HEK293 (cell line): ENCODE results near the gene MBD5.

Experiments used
- CTCF ChIA-PET: fragments of 350-600 bp; formaldehyde crosslinking; extraction: SDS; loops from one replicate; lab custom pipeline; 2021; ENCODE audit warnings: antibody characterized with exemption; lab: Yijun Ruan, JAX
- POLR2A ChIA-PET: fragments of 300-600 bp; formaldehyde crosslinking; extraction: SDS; loops from one replicate; lab custom pipeline; 2020; ENCODE audit warnings: antibody characterized with exemption, inconsistent platforms; lab: Yijun Ruan, JAX
- H3K27ac ChIP-seq: fragments of 200-500 bp; sonication (Bioruptor generic); 2 replicates; pipeline ENCODE4 v1.5.1; 2014; ENCODE audit warnings: low read depth, low read length, control low read depth, inconsistent platforms; ENCODE audit errors: extremely low read depth
- H3K36me3 ChIP-seq, 2 experiments: fragments of 200-500 bp in 1 of 2; sonication (Bioruptor generic) in 1 of 2; 1 replicate in 1 of 2; 2 replicates in 1 of 2; pipeline ENCODE4 v1.5.1; 2014 to 2017; ENCODE audit warnings: inconsistent platforms in 2 of 2, low read length in 2 of 2; ENCODE audit not compliant: control insufficient read depth in 2 of 2, insufficient read depth in 1 of 2
- H3K4me1 ChIP-seq: fragments of 200-500 bp; sonication (Bioruptor generic); 2 replicates; pipeline ENCODE4 v1.5.1; 2014; ENCODE audit warnings: mild to moderate bottlenecking, low read length, inconsistent platforms; ENCODE audit not compliant: control insufficient read depth, insufficient read depth
- H3K4me3 ChIP-seq: 2 replicates; pipeline ENCODE4 v1.5.1; 2011; ENCODE audit warnings: low read depth, mild to moderate bottlenecking, control low read depth, low read length, moderate library complexity
- H3K9me3 ChIP-seq: fragments of 200-500 bp; sonication (Bioruptor generic); 2 replicates; pipeline ENCODE4 v1.5.1; 2014; ENCODE audit warnings: low read depth, low read length, inconsistent platforms; ENCODE audit not compliant: control insufficient read depth, insufficient read depth
- AEBP2 ChIP-seq: fragments of 450-650 bp; formaldehyde crosslinking; IDR thresholded peaks from 2 replicates; pipeline ENCODE4 v1.5.1; 2016; ENCODE audit warnings: missing biosample characterization, missing genetic modification characterization, borderline replicate concordance
- ATF2 ChIP-seq: fragments of 450-650 bp; formaldehyde crosslinking; IDR thresholded peaks from 2 replicates; pipeline ENCODE4 v1.5.1; 2016; ENCODE audit warnings: missing biosample characterization, missing genetic modification characterization, low read depth
- MEIS1 ChIP-seq: sonication (generic); formaldehyde crosslinking; IDR thresholded peaks from 2 replicates; pipeline ENCODE4 v1.8.1; 2022; ENCODE audit warnings: missing genetic modification reagents, mild to moderate bottlenecking, borderline replicate concordance
- OSR2 ChIP-seq: fragments of 450-650 bp; formaldehyde crosslinking; IDR thresholded peaks from 2 replicates; pipeline ENCODE4 v1.5.1; 2016; ENCODE audit warnings: missing biosample characterization, missing genetic modification characterization
- SCRT1 ChIP-seq: fragments of 450-650 bp; formaldehyde crosslinking; IDR thresholded peaks from 2 replicates; pipeline ENCODE4 v1.5.1; 2016; ENCODE audit warnings: missing biosample characterization, missing genetic modification characterization, borderline replicate concordance
- YY2 ChIP-seq: fragments of 450-650 bp; formaldehyde crosslinking; IDR thresholded peaks from 2 replicates; pipeline ENCODE4 v1.5.1; 2016; ENCODE audit warnings: missing biosample characterization, missing genetic modification characterization
- ZBTB8A ChIP-seq: fragments of 450-650 bp; formaldehyde crosslinking; IDR thresholded peaks from 2 replicates; pipeline ENCODE4 v1.5.1; 2016; ENCODE audit warnings: missing biosample characterization, missing genetic modification characterization
- ZIC2 ChIP-seq: fragments of 450-650 bp; formaldehyde crosslinking; IDR thresholded peaks from 2 replicates; pipeline ENCODE4 v1.5.1; 2016; ENCODE audit warnings: missing biosample characterization, missing genetic modification characterization
- ZNF121 ChIP-seq: fragments of 450-650 bp; formaldehyde crosslinking; IDR thresholded peaks from 2 replicates; pipeline ENCODE4 v1.5.1; 2016; ENCODE audit warnings: missing biosample characterization, missing genetic modification characterization
- ZNF146 ChIP-seq: fragments of 450-650 bp; formaldehyde crosslinking; IDR thresholded peaks from 2 replicates; pipeline ENCODE4 v1.5.1; 2016; ENCODE audit warnings: missing biosample characterization, missing genetic modification characterization
- ZNF175 ChIP-seq: fragments of 450-650 bp; formaldehyde crosslinking; IDR thresholded peaks from 2 replicates; pipeline ENCODE4 v1.5.1; 2016; ENCODE audit warnings: missing biosample characterization, missing genetic modification characterization
- ZNF18 ChIP-seq: fragments of 450-650 bp; formaldehyde crosslinking; IDR thresholded peaks from 2 replicates; pipeline ENCODE4 v1.5.1; 2016; ENCODE audit warnings: missing biosample characterization, missing genetic modification characterization
- ZNF211 ChIP-seq: fragments of 450-650 bp; formaldehyde crosslinking; IDR thresholded peaks from 2 replicates; pipeline ENCODE4 v1.5.1; 2016; ENCODE audit warnings: low read depth, missing biosample characterization, missing genetic modification characterization
- ZNF292 ChIP-seq: fragments of 450-650 bp; formaldehyde crosslinking; IDR thresholded peaks from 2 replicates; pipeline ENCODE4 v1.5.1; 2016; ENCODE audit warnings: low read depth, missing biosample characterization, missing genetic modification characterization, borderline replicate concordance
- ZNF341 ChIP-seq: fragments of 450-650 bp; formaldehyde crosslinking; IDR thresholded peaks from 2 replicates; pipeline ENCODE4; 2016; ENCODE audit warnings: low read depth, missing biosample characterization, missing genetic modification characterization
- ZNF391 ChIP-seq: fragments of 450-650 bp; formaldehyde crosslinking; IDR thresholded peaks from 2 replicates; pipeline ENCODE4 v1.5.1; 2016; ENCODE audit warnings: low read depth, missing biosample characterization, missing genetic modification characterization, borderline replicate concordance
- ZNF514 ChIP-seq: fragments of 450-650 bp; formaldehyde crosslinking; IDR thresholded peaks from 2 replicates; pipeline ENCODE4 v1.5.1; 2016; ENCODE audit warnings: missing biosample characterization, missing genetic modification characterization
- ZNF530 ChIP-seq: fragments of 450-650 bp; formaldehyde crosslinking; IDR thresholded peaks from 2 replicates; pipeline ENCODE4 v1.5.1; 2016; ENCODE audit warnings: low read depth, missing biosample characterization, missing genetic modification characterization
- ZNF571 ChIP-seq: fragments of 450-650 bp; formaldehyde crosslinking; IDR thresholded peaks from 2 replicates; pipeline ENCODE4 v1.5.0; 2017; ENCODE audit warnings: missing biosample characterization, missing genetic modification characterization
- ZNF585B ChIP-seq: fragments of 450-650 bp; formaldehyde crosslinking; IDR thresholded peaks from 2 replicates; pipeline ENCODE4 v1.5.1; 2016; ENCODE audit warnings: missing biosample characterization, missing genetic modification characterization
- ZNF624 ChIP-seq: fragments of 450-650 bp; formaldehyde crosslinking; IDR thresholded peaks from 2 replicates; pipeline ENCODE4 v1.5.1; 2017; ENCODE audit warnings: missing biosample characterization, missing genetic modification characterization
- ZNF626 ChIP-seq: fragments of 450-650 bp; sonication (Bioruptor Pico); formaldehyde crosslinking; IDR thresholded peaks from 2 replicates; pipeline ENCODE4 v1.5.1; 2018; ENCODE audit warnings: missing biosample characterization, missing genetic modification characterization, inconsistent platforms
- ZNF639 ChIP-seq: fragments of 450-650 bp; formaldehyde crosslinking; IDR thresholded peaks from 2 replicates; pipeline ENCODE4 v1.5.1; 2016; ENCODE audit warnings: missing biosample characterization, missing genetic modification characterization
- ZNF830 ChIP-seq: fragments of 450-650 bp; IDR thresholded peaks from 2 replicates; pipeline ENCODE4 v1.5.0; 2018; ENCODE audit warnings: missing biosample characterization, missing genetic modification characterization, low read depth, mild to moderate bottlenecking, moderate library complexity

MBD5 gene

GRCh38 chr2:147976102-147976501 is 44.8 kb upstream of the MBD5 start (continued):
- no peak for TF ChIP-seq ZNF639
- no peak for TF ChIP-seq ZNF121 (tag by site-specific recombination)
- TF ChIP-seq ZNF626 (tag by site-specific recombination), result no peak
- no peak for TF ChIP-seq ZIC2 (tag by site-specific recombination)
- TF ChIP-seq ZNF391 (tag by site-specific recombination), result no peak
- no peak for TF ChIP-seq ZNF571
- no peak for TF ChIP-seq ZNF175 (tag by site-specific recombination)
- TF ChIP-seq, all 188 proteins: peak for 0

- H3K9me3 ChIP-seq, result no peaks in the 10 kb centered on the region
- H3K4me3 ChIP-seq, result no peak overlapping the region
- peaks cover 4 to 12% of the 10 kb centered on the region in 2 experiments; a peak in 2 of 3 replicates for H3K36me3 ChIP-seq
- H3K27ac ChIP-seq, result no peak overlapping the region
- POLR2A ChIA-PET, result no interaction called here
- CTCF ChIA-PET, result interaction anchor here (1.0 to 1.3 kb wide), 2 partner anchors 10 to 1012 kb away, joined by 3 to 6 read pairs; no protein-coding TSS in a partner anchor
- no peak for TF ChIP-seq ZBTB8A
- no peak for TF ChIP-seq ZIC2 (tag by site-specific recombination)
- H3K4me1 ChIP-seq, result no peaks in the 10 kb centered on the region
These were observed 43.2 kb upstream of the MBD5 start for GRCh38 chr2:147977679-147978078.

- POLR2A ChIA-PET, result no interaction called here
- H3K4me3 ChIP-seq, result no peak overlapping the region
- TF ChIP-seq ZNF626 (tag by site-specific recombination) (no peak), ZNF211 (tag by site-specific recombination) (no peak), ZNF530 (tag by site-specific recombination) (no peak), ZNF585B (no peak), MEIS1 (no peak), OSR2 (tag by site-specific recombination) (no peak), ZNF830 (tag by site-specific recombination) (no peak), ZNF514 (tag by site-specific recombination) (no peak), SCRT1 (tag by site-specific recombination) (no peak), ZNF624 (no peak), ZNF18 (no peak), AEBP2 (tag by site-specific recombination) (no peak), ZNF341 (tag by site-specific recombination) (no peak), ZNF146 (no peak), YY2 (tag by site-specific recombination) (no peak), ZNF292 (tag by site-specific recombination) (no peak), ATF2 (tag by site-specific recombination) (no peak)
- no peaks in the 10 kb centered on the region for H3K4me1 ChIP-seq
- no peak overlapping the region for H3K27ac ChIP-seq
- H3K9me3 ChIP-seq, result no peaks in the 10 kb centered on the region
- peaks cover 0 to 7% of the 10 kb centered on the region in 2 experiments; a peak in 1 of 3 replicates for H3K36me3 ChIP-seq
- CTCF ChIA-PET, result no interaction called here
These were observed 39.9 kb upstream of the MBD5 start for GRCh38 chr2:147980940-147981528.
